DND-41 (cell line): ENCODE measurements around the gene PHLPP1.

ENCODE experiments used
- ATAC-seq: fragments of 200-7000 bp; cut with Tn5 transposase; 3 replicates; pipeline ENCODE4 v1.9.1; 2021; ENCODE audit warnings: low read depth; ENCODE audit not compliant: insufficient read depth
- DNase-seq: peaks from one replicate; pipeline ENCODE4 v3.0.0-alpha.2; 2020
- H2AFZ ChIP-seq: 2 replicates; pipeline ENCODE4 v1.6.0; 2012; ENCODE audit warnings: low read depth, low read length
- H3K27ac ChIP-seq: 2 replicates; pipeline ENCODE4 v1.5.1; 2012; ENCODE audit warnings: low read length, inconsistent platforms
- H3K27me3 ChIP-seq: fragments of 200-600 bp; sonication (generic); 2 replicates; pipeline ENCODE4 v1.6.0; 2012; ENCODE audit warnings: low read length, mild to moderate bottlenecking, inconsistent platforms; ENCODE audit not compliant: insufficient read depth, poor library complexity
- H3K36me3 ChIP-seq: 2 replicates; pipeline ENCODE4 v1.5.1; 2012; ENCODE audit warnings: low read length, inconsistent platforms; ENCODE audit not compliant: insufficient read depth
- H3K4me1 ChIP-seq: 2 replicates; pipeline ENCODE4 v1.5.1; 2012; ENCODE audit warnings: mild to moderate bottlenecking, low read length; ENCODE audit not compliant: insufficient read depth
- H3K4me2 ChIP-seq: 2 replicates; pipeline ENCODE4 v1.6.0; 2012; ENCODE audit warnings: mild to moderate bottlenecking, moderate library complexity, low read length, inconsistent platforms; ENCODE audit not compliant: insufficient read depth
- H3K4me3 ChIP-seq, 2 experiments: fragments of 200-600 bp in 1 of 2; shearing (Covaris generic) in 1 of 2; 2 replicates each; pipeline ENCODE4 v1.5.1; 2012 to 2016; ENCODE audit warnings: inconsistent platforms in 2 of 2, low read length in 2 of 2, mild to moderate bottlenecking in 2 of 2, low read depth in 1 of 2, moderate library complexity in 1 of 2
- H3K79me2 ChIP-seq: 2 replicates; pipeline ENCODE4 v1.6.0; 2012; ENCODE audit warnings: low read length, inconsistent platforms; ENCODE audit not compliant: insufficient read depth
- H3K9ac ChIP-seq: 2 replicates; pipeline ENCODE4 v1.6.0; 2012; ENCODE audit warnings: low read depth, mild to moderate bottlenecking, inconsistent platforms, low read length, moderate library complexity
- H3K9me3 ChIP-seq: 2 replicates; pipeline ENCODE4 v1.5.1; 2012; ENCODE audit warnings: low read length, moderate library complexity, mild to moderate bottlenecking, inconsistent platforms; ENCODE audit not compliant: insufficient read depth, severe bottlenecking
- H4K20me1 ChIP-seq: 2 replicates; pipeline ENCODE4 v1.6.0; 2012; ENCODE audit warnings: low read length; ENCODE audit not compliant: insufficient read depth
- EZH2 ChIP-seq: IDR thresholded peaks from 3 replicates; pipeline ENCODE4 v1.6.1; 2012; ENCODE audit warnings: borderline replicate concordance, low read depth, mild to moderate bottlenecking, moderate library complexity, low read length, inconsistent platforms; ENCODE audit not compliant: severe bottlenecking
- TF ChIP-seq, protein P1 (sequence below): IDR thresholded peaks from 2 replicates; pipeline ENCODE4 v1.5.1; 2012; ENCODE audit warnings: borderline replicate concordance, low read length, moderate library complexity, mild to moderate bottlenecking; ENCODE audit not compliant: poor library complexity, severe bottlenecking; ENCODE audit errors: extremely low read depth

PHLPP1 gene

DNA sequence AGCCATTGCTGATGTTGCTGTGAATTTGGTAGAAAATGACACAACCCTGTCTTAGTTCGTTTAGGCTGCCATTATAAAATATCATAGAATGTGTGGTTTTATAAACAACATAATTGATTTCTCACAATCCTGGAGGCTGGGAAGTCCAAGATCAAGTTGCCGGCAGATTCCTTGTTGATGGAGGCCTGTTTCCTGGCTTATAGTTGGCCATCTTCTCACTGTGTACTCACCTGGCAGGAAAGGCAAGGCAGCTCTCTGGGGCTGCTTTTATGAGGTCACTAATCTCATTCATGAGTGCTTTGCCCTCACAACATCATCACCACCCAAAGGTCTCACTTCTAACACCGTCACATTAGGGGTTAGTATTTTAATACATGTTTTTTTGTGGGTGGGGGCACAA is 58.4 kb downstream of the PHLPP1 start:
- DNase-seq (no peak), ATAC-seq (no peak)
- H3K9ac ChIP-seq = no peak overlapping the region
- no peaks in the 10 kb centered on the region for H3K79me2 ChIP-seq
- H3K27ac ChIP-seq = no peak overlapping the region
- TF ChIP-seq EZH2 = no peak
- TF ChIP-seq, protein P1, sequence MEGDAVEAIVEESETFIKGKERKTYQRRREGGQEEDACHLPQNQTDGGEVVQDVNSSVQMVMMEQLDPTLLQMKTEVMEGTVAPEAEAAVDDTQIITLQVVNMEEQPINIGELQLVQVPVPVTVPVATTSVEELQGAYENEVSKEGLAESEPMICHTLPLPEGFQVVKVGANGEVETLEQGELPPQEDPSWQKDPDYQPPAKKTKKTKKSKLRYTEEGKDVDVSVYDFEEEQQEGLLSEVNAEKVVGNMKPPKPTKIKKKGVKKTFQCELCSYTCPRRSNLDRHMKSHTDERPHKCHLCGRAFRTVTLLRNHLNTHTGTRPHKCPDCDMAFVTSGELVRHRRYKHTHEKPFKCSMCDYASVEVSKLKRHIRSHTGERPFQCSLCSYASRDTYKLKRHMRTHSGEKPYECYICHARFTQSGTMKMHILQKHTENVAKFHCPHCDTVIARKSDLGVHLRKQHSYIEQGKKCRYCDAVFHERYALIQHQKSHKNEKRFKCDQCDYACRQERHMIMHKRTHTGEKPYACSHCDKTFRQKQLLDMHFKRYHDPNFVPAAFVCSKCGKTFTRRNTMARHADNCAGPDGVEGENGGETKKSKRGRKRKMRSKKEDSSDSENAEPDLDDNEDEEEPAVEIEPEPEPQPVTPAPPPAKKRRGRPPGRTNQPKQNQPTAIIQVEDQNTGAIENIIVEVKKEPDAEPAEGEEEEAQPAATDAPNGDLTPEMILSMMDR = no peak
- H3K27me3 ChIP-seq = no peaks in the 10 kb centered on the region
- H3K36me3 ChIP-seq = no peaks in the 10 kb centered on the region
- H3K4me1 ChIP-seq = no peaks in the 10 kb centered on the region
- H3K9me3 ChIP-seq = no peaks in the 10 kb centered on the region
- 0 out of 2 replicates have a peak, but pooled peaks cover 7% of the 10 kb centered on the region for H4K20me1 ChIP-seq
- H3K4me3 ChIP-seq = no peak overlapping the region
- no peak overlapping the region for H2AFZ ChIP-seq
- H3K4me2 ChIP-seq = no peak overlapping the region

DNA sequence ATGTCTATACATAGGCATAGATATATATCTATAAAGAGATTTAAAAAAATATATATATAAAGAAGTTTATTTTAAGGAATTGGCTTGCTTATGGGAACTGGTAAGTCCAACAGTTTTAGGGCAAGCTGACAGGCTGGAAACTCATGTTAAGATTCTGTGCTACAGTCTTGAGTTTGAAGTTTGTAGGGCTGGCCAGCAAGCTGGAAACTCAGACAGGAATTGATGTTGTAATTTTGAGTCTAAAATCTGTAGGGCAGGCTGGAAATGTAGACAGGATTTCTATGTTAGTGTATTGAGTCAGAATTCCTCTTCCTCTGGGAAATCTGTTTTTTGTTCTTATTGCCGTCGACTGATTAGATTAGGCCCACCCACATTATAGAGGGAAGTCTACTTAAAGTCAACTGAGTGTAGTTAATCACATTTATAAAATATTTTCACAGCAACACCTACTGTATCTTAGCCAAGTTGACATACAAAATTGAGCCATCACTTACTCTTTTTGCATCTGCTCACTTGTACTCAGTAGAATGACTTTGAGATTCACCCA is 60.8 kb downstream of the PHLPP1 start:
- no peak for DNase-seq
- Histone ChIP-seq H3K27ac (no peak overlapping the region), H3K36me3 (no peaks in the 10 kb centered on the region), H3K79me2 (no peaks in the 10 kb centered on the region), H3K4me3 (no peak overlapping the region), H3K27me3 (no peaks in the 10 kb centered on the region), H3K9me3 (no peaks in the 10 kb centered on the region), H3K4me2 (no peak overlapping the region), H2AFZ (no peak overlapping the region), H3K4me1 (no peaks in the 10 kb centered on the region), H3K9ac (no peak overlapping the region), H4K20me1 (peaks cover 18% of the 10 kb centered on the region)
- ATAC-seq = no peak
- TF ChIP-seq, protein P1 = no peak
- no peak for TF ChIP-seq EZH2

DNA sequence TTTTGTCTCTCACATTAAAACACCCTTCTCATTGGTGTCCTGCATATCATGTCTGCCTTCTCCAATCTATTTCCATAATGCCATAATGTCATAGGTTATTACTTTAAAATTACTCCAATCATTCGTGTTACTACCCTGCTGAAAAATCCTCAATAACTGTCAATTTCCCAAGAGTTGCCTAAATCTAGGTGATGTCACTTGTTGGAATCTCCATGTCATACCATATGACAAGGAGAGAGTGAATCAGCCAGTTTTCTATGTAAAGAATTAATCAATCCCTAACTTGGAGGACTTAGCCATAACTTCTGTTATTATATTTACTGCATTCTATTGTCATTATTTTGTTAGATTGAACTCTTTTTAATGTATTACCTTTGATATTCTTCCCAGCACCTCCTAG is 62.5 kb downstream of the PHLPP1 start:
- no peak overlapping the region for H3K4me2 ChIP-seq
- no peak for TF ChIP-seq EZH2
- TF ChIP-seq, protein P1 = no peak
- H3K36me3 ChIP-seq = no peaks in the 10 kb centered on the region
- H4K20me1 ChIP-seq = peaks cover 24% of the 10 kb centered on the region
- no peaks in the 10 kb centered on the region for H3K4me1 ChIP-seq
- H3K9ac ChIP-seq = no peak overlapping the region
- no peaks in the 10 kb centered on the region for H3K27me3 ChIP-seq
- H3K79me2 ChIP-seq = 0 out of 2 replicates have a peak, but pooled peaks cover 2% of the 10 kb centered on the region
- H2AFZ ChIP-seq = no peak overlapping the region
- ATAC-seq = no peak
- H3K9me3 ChIP-seq = no peaks in the 10 kb centered on the region
- H3K4me3 ChIP-seq = no peak overlapping the region
- H3K27ac ChIP-seq = no peak overlapping the region
- DNase-seq = no peak
